Common myeloid progenitor, CD34-positive (primary cell): Measurements from ENCODE around the gene TAB2.

ENCODE experiments used
- CTCF ChIA-PET: fragments of 350-600 bp; sonication (Branson Sonifier 250); formaldehyde crosslinking; loops from one replicate; lab custom pipeline; 2021; ENCODE audit warnings: antibody characterized with exemption; lab: Charles Lee
- POLR2A ChIA-PET: fragments of 350-600 bp; sonication (Branson Sonifier 250); formaldehyde crosslinking; loops from one replicate; lab custom pipeline; 2021; ENCODE audit warnings: antibody characterized with exemption; lab: Charles Lee
- DNase-seq, 3 donors: peaks; one replicate each; pipeline versions ENCODE4 v3.0.0 to v3.0.0-alpha.2; 2013
- H3K27ac ChIP-seq, 2 experiments: 1 replicate in 1 of 2; 2 replicates in 1 of 2; pipeline ENCODE4 v1.7.0; 2013; ENCODE audit warnings: inconsistent platforms in 2 of 2, low read length in 2 of 2, mild to moderate bottlenecking in 2 of 2, low read depth in 1 of 2, moderate library complexity in 1 of 2; ENCODE audit not compliant: severe bottlenecking in 2 of 2, insufficient read depth in 1 of 2, poor library complexity in 1 of 2
- H3K27me3 ChIP-seq, 5 experiments: replicated peaks in 2 of 5; 1 replicate in 3 of 5; 2 replicates in 2 of 5; pipeline versions ENCODE4 v1.6.1 to v1.7.0; 2013; ENCODE audit warnings: low read length in 4 of 5, mild to moderate bottlenecking in 2 of 5, moderate library complexity in 2 of 5, inconsistent platforms in 1 of 5; ENCODE audit not compliant: insufficient read depth in 5 of 5, control insufficient read depth in 4 of 5
- H3K36me3 ChIP-seq, 4 experiments: 1 replicate in 2 of 4; 2 replicates in 2 of 4; pipeline versions ENCODE4 v1.6.1 to v1.7.0; 2013; ENCODE audit warnings: low read length in 3 of 4, control low read depth in 1 of 4, mild to moderate bottlenecking in 1 of 4; ENCODE audit not compliant: control insufficient read depth in 4 of 4, insufficient read depth in 4 of 4
- H3K4me1 ChIP-seq, 4 experiments: 1 replicate in 3 of 4; 2 replicates in 1 of 4; pipeline versions ENCODE4 v1.6.1 to v1.7.1; 2013; ENCODE audit warnings: low read length in 3 of 4, mild to moderate bottlenecking in 3 of 4, control low read depth in 1 of 4, inconsistent platforms in 1 of 4, moderate library complexity in 1 of 4; ENCODE audit not compliant: control insufficient read depth in 4 of 4, insufficient read depth in 4 of 4; ENCODE audit errors: control extremely low read depth in 1 of 4
- H3K4me3 ChIP-seq, 7 experiments: 1 replicate in 4 of 7; 2 replicates in 3 of 7; pipeline versions ENCODE4 v1.5.1 to v1.7.0; 2013; ENCODE audit warnings: mild to moderate bottlenecking in 7 of 7, low read length in 6 of 7, moderate library complexity in 6 of 7, inconsistent platforms in 2 of 7, low read depth in 2 of 7, control low read depth in 1 of 7; ENCODE audit not compliant: insufficient read depth in 4 of 7, control insufficient read depth in 1 of 7; ENCODE audit errors: extremely low read depth in 1 of 7
- H3K9me3 ChIP-seq, 5 experiments: 1 replicate in 4 of 5; 2 replicates in 1 of 5; pipeline versions ENCODE4 v1.6.1 to v1.7.1; 2013; ENCODE audit warnings: low read length in 4 of 5, mild to moderate bottlenecking in 2 of 5, inconsistent platforms in 1 of 5, low read depth in 1 of 5, moderate library complexity in 1 of 5; ENCODE audit not compliant: control insufficient read depth in 4 of 5, insufficient read depth in 2 of 5; ENCODE audit errors: control extremely low read depth in 1 of 5
- WGBS: methylation state at CpG from one replicate; pipeline ENCODE4 v1.1.5; 2013; ENCODE audit not compliant: insufficient coverage; 5-methylcytosine and 5-hydroxymethylcytosine counted together

Gene TAB2

GRCh38 chr6:149331043-149331807 lies 13.7 kb downstream of the TAB2 start:
- DNase-seq: peak in 1 of 3 donors; percentile 31
- Histone ChIP-seq H3K27ac (peak overlapping the region in 1 of 2 experiments; percentile 6), H3K27me3 (no peaks in the 10 kb centered on the region), H3K9me3 (no peaks in the 10 kb centered on the region), H3K36me3 (peaks cover 0 to 8% (median 0%) of the 10 kb centered on the region in 4 experiments), H3K4me3 (peak overlapping the region in 1 of 7 experiments; percentile 29), H3K4me1 (peaks cover 8 to 75% (median 41%) of the 10 kb centered on the region in 4 experiments)
- no CpG with 5 or more reads among the region's 2 CpGs for whole genome bisulfite sequencing
- POLR2A ChIA-PET: no interaction called here
- CTCF ChIA-PET: interaction anchor here (0.6 to 2.2 kb wide), 3 partner anchors 8 to 1305 kb away, joined by 3 to 6 read pairs (median 4); no protein-coding TSS in a partner anchor

- no peaks in the 10 kb centered on the region for H3K9me3 ChIP-seq
- H3K4me3 ChIP-seq: peak overlapping the region in 1 of 7 experiments; percentile 31
- H3K36me3 ChIP-seq: peaks cover 0 to 8% (median 0%) of the 10 kb centered on the region in 4 experiments
- H3K27me3 ChIP-seq: no peaks in the 10 kb centered on the region
- H3K4me1 ChIP-seq: peaks cover 12 to 81% (median 46%) of the 10 kb centered on the region in 4 experiments
- WGBS: 100% methylated on average over 2 of the region's 2 CpGs
- CTCF ChIA-PET: interaction anchor here (0.7 to 2.2 kb wide), 3 partner anchors 9 to 38 kb away, joined by 3 to 6 read pairs (median 3); no protein-coding TSS in a partner anchor
- DNase-seq: no peak
- H3K27ac ChIP-seq: peak overlapping the region in 1 of 2 experiments; percentile 20
- POLR2A ChIA-PET: no interaction called here
Measured at GRCh38 chr6:149331871-149332270, 14.4 kb downstream of the TAB2 start.

DNA sequence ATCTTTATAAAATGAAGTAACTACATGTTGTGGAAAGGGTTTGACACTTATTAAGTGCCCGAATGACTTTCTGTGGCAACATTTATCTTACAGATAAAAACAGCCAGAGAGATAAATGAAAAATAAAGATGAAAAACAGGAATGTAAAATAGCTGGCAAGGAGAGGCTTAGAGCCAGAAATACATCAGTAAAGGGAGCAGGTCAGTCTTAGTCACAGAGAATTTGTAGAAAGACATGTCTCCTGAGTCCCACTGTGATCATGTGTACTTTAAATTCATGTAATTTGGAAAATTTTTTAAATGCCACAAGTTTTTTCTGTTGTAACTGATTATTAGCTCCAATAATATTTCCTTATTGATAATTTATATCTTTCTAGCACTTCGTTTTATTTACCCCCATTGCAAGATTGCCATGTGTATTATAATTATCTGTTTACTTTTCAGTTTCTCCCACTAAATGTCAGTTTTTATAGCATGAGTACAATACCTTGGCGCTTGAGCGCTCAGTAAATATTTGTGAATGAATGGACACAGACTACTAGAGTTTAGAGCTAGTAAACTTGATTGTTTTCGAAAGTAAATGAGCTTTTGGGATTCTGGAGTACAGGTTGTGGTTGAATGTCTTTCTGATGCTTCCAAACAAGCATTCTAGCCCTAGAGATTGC lies 15.2 kb downstream of the TAB2 start:
- Histone ChIP-seq H3K36me3 (peaks cover 0 to 6% (median 0%) of the 10 kb centered on the region in 4 experiments), H3K4me3 (no peak overlapping the region), H3K9me3 (no peaks in the 10 kb centered on the region), H3K27ac (peak overlapping the region in 1 of 2 experiments; percentile 20), H3K27me3 (no peaks in the 10 kb centered on the region), H3K4me1 (peaks cover 12 to 85% (median 47%) of the 10 kb centered on the region in 4 experiments)
- no peak for DNase-seq
- ChIA-PET POLR2A (interaction anchor here (1.0 kb wide), 1 partner anchor 10 kb away, joined by 3 read pairs; no protein-coding TSS in a partner anchor), CTCF (interaction anchor here (0.7 to 2.2 kb wide), 5 partner anchors 10 to 59 kb away, joined by 3 to 6 read pairs (median 3); no protein-coding TSS in a partner anchor)
- no CpG with 5 or more reads among the region's 5 CpGs for WGBS

DNA sequence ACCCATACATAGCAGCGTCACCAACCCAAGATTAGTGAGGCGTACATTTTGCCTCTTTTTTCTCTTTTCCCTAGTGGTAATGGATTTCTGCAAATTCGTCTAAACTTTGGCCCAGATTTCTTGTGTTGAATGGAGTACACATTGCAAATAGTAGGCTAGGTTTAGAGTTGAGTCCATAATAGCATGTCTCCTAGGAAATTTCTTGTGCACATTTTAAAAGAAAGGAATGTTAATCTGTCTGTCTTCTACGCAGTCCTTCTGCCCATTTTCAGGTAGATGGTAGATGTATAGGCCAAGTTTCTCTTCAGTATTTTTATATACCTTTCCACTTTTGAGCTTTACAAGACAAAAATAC lies 15.7 kb downstream of the TAB2 start:
- Histone ChIP-seq H3K27me3 (no peaks in the 10 kb centered on the region), H3K9me3 (no peaks in the 10 kb centered on the region), H3K4me1 (peaks cover 12 to 87% (median 46%) of the 10 kb centered on the region in 4 experiments), H3K27ac (no peak overlapping the region), H3K36me3 (peaks cover 0 to 6% (median 0%) of the 10 kb centered on the region in 4 experiments), H3K4me3 (no peak overlapping the region)
- DNase-seq: no peak
- ChIA-PET POLR2A (interaction anchor here (1.0 kb wide), 1 partner anchor 10 kb away, joined by 3 read pairs; no protein-coding TSS in a partner anchor), CTCF (interaction anchor here (1.1 to 2.2 kb wide), 4 partner anchors 10 to 58 kb away, joined by 3 to 6 read pairs (median 3); no protein-coding TSS in a partner anchor)
- WGBS: no CpG with 5 or more reads among the region's 4 CpGs

DNA sequence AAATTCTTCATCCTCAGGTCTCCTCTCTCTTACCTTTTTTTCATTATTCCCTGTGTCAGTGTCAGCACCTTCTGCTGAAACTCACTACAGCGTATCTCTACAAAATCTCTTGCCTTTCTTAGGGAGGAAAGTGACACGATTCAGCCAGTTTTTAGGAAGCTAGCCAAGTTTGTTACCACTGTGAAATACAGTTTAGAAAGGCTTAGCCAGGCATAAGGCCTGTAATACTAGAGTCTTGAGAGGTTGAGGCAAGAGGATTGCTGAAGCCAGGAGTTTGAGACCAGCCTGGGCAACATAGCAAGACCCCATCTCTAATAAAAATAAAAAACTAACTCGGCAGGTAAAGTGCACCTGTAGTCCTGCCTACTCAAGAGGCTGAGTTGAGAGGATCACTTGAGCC lies 16.7 kb downstream of the TAB2 start:
- peak overlapping the region in 1 of 2 experiments; percentile 23 for H3K27ac ChIP-seq
- POLR2A ChIA-PET: no interaction called here
- H3K27me3 ChIP-seq: no peaks in the 10 kb centered on the region
- peak overlapping the region in 1 of 7 experiments; percentile 20 for H3K4me3 ChIP-seq
- CTCF ChIA-PET: interaction anchor here (1.2 to 1.5 kb wide), 2 partner anchors 17 to 25 kb away, joined by 3 to 6 read pairs; no protein-coding TSS in a partner anchor
- no peaks in the 10 kb centered on the region for H3K9me3 ChIP-seq
- H3K4me1 ChIP-seq: peaks cover 16 to 81% (median 42%) of the 10 kb centered on the region in 4 experiments
- peak; percentile 39 to 81 (median 69) for DNase-seq
- 27% methylated on average over 3 of the region's 3 CpGs for WGBS
- peaks cover 0 to 3% (median under 1%) of the 10 kb centered on the region in 4 experiments for H3K36me3 ChIP-seq

DNA sequence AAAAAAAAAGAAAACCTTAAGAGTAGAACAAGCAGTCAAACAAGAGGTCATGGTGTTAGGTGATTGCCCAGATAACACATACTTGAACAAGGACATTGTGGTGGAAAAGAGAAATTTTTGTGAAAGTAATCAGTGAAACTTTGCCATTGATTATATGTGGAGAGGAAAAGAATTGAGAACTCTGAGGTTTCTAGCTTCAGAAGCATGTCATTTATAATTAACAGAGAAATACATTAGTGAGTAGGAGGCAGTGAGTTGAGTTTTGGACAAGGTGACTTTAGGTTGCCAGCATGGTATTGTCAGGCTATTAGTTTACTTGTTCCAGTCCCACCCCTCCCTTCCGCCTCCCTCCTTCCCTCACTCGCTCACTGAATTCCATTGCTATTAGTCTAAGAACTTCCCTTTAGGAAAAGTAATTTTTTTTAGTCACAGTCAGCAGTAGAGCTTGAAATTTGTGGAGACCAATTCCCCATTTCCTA lies 17.2 kb downstream of the TAB2 start:
- ChIA-PET POLR2A (interaction anchor here (0.6 kb wide), 1 partner anchor 112 kb away, joined by 4 read pairs; no protein-coding TSS in a partner anchor), CTCF (interaction anchor here (1.2 kb wide), 1 partner anchor 17 kb away, joined by 6 read pairs; no protein-coding TSS in a partner anchor)
- Histone ChIP-seq H3K4me3 (no peak overlapping the region), H3K36me3 (peaks cover 0 to 3% (median 0%) of the 10 kb centered on the region in 4 experiments), H3K27ac (peak overlapping the region in 1 of 2 experiments; percentile 23), H3K9me3 (no peaks in the 10 kb centered on the region), H3K4me1 (peaks cover 16 to 79% (median 40%) of the 10 kb centered on the region in 4 experiments), H3K27me3 (no peaks in the 10 kb centered on the region)
- no peak for DNase-seq
- no CpG with 5 or more reads among the region's 2 CpGs for WGBS
